GM21423 (cell line): ENCODE measurements around the gene TRIM14.
"Not testable (repeated sequence)": the region's sequence is repeated elsewhere in the genome, so short reads cannot be mapped to it uniquely, and the experiment has no call there.

Source experiments
- ATAC-seq: cut with Tn5 transposase; IDR thresholded peaks from one replicate; pipeline ENCODE4 v1.9.1; 2021; ENCODE audit warnings: mild to moderate bottlenecking, moderate library complexity; ENCODE audit not compliant: unreplicated experiment

TRIM14 gene

GRCh38 chr9:98108531-98109031 lies 10.4 kb downstream of the TRIM14 start:
- peak; percentile 77 for ATAC-seq

GRCh38 chr9:98107926-98108325 lies 11.1 kb downstream of the TRIM14 start:
- ATAC-seq: peak; percentile 20

- ATAC-seq: no peak
Measured at GRCh38 chr9:98105006-98105405, 14.0 kb downstream of the TRIM14 start.

GRCh38 chr9:98104445-98104881 lies 14.6 kb downstream of the TRIM14 start:
- ATAC-seq: no peak

- ATAC-seq: peak; percentile 96
Measured at GRCh38 chr9:98101868-98102273, 17.2 kb downstream of the TRIM14 start.

- no peak for ATAC-seq
Measured at GRCh38 chr9:98101416-98101815, 17.6 kb downstream of the TRIM14 start.

- ATAC-seq: no peak
Measured at GRCh38 chr9:98100456-98100855, 18.6 kb downstream of the TRIM14 start.

GRCh38 chr9:98099898-98100297 lies 19.1 kb downstream of the TRIM14 start:
- ATAC-seq: no peak

- no peak for ATAC-seq
Measured at GRCh38 chr9:98099346-98099745, 19.7 kb downstream of the TRIM14 start.

GRCh38 chr9:98097836-98098235 lies 21.2 kb downstream of the TRIM14 start:
- ATAC-seq: no peak

GRCh38 chr9:98096091-98096490 lies 22.9 kb downstream of the TRIM14 start:
- ATAC-seq: no peak

- ATAC-seq: no peak
Measured at GRCh38 chr9:98095401-98095800, 23.6 kb downstream of the TRIM14 start.

- no peak for ATAC-seq
Measured at GRCh38 chr9:98094851-98095250, 24.2 kb downstream of the TRIM14 start.

GRCh38 chr9:98094316-98094715 lies 24.7 kb downstream of the TRIM14 start:
- no peak for ATAC-seq

- ATAC-seq: no peak
Measured at GRCh38 chr9:98092613-98092931, 26.4 kb downstream of the TRIM14 start.

- no peak for ATAC-seq
Measured at GRCh38 chr9:98091735-98092612, 27.0 kb downstream of the TRIM14 start.

GRCh38 chr9:98090674-98091073 lies 28.3 kb downstream of the TRIM14 start:
- ATAC-seq: not testable (repeated sequence)

GRCh38 chr9:98087420-98088354 lies 31.3 kb downstream of the TRIM14 start:
- ATAC-seq: no peak

- ATAC-seq: no peak
Measured at GRCh38 chr9:98086461-98086860, 32.6 kb downstream of the TRIM14 start.

- ATAC-seq: no peak
Measured at GRCh38 chr9:98085944-98086343, 33.1 kb downstream of the TRIM14 start.

GRCh38 chr9:98085058-98085457 lies 34.0 kb downstream of the TRIM14 start:
- ATAC-seq: no peak

- no peak for ATAC-seq
Measured at GRCh38 chr9:98084396-98084795, 34.6 kb downstream of the TRIM14 start.
